Ovary (tissue), 9 donors: ENCODE data around the gene ATL3. TPM values are rescaled to one million over a fixed set of nuclear protein-coding genes. Genes with fewer than 3 reads are reported as not detected.

Source experiments
- DNase-seq, 5 donors: peaks; one replicate each; pipeline ENCODE4 v3.0.0-alpha.2; 2019 to 2020
- H3K27ac ChIP-seq, 2 donors: fragments of 200-600 bp; one replicate each; pipeline versions ENCODE4 v1.5.1 to v1.8.0; 2019 to 2022
- H3K27me3 ChIP-seq: fragments of 200-600 bp; one replicate; pipeline ENCODE4 v1.8.0; 2022
- H3K36me3 ChIP-seq: fragments of 200-600 bp; sonication (generic); one replicate; pipeline ENCODE4 v1.5.1; 2019
- H3K4me1 ChIP-seq: one replicate; pipeline ENCODE4 v1.8.1; 2013; ENCODE audit warnings: mild to moderate bottlenecking, moderate library complexity; ENCODE audit not compliant: insufficient read depth
- H3K4me3 ChIP-seq: fragments of 200-600 bp; sonication (generic); one replicate; pipeline ENCODE4 v1.5.1; 2017
- H3K9me3 ChIP-seq, 2 donors: fragments of 200-600 bp in 1 of 2; sonication (generic) in 1 of 2; one replicate each; pipeline versions ENCODE4 v1.5.1 to v1.8.1; 2013 to 2019; ENCODE audit warnings: mild to moderate bottlenecking in 1 of 2, moderate library complexity in 1 of 2
- CTCF ChIP-seq, 3 donors: fragments of 450-650 bp in 2 of 3; fragments of 200-600 bp in 1 of 3; IDR thresholded peaks; one replicate each; pipeline versions ENCODE4 v1.5.1 to v1.8.0; 2016 to 2022; ENCODE audit warnings: antibody characterized with exemption in 3 of 3, mild to moderate bottlenecking in 1 of 3
- EP300 ChIP-seq: sonication (generic); formaldehyde crosslinking; IDR thresholded peaks from one replicate; pipeline ENCODE4 v1.6.1; 2017; ENCODE audit warnings: antibody characterized with exemption
- POLR2A ChIP-seq: fragments of 450-650 bp; IDR thresholded peaks from one replicate; pipeline ENCODE4 v1.6.1; 2017; ENCODE audit warnings: antibody characterized with exemption, mild to moderate bottlenecking, moderate library complexity
- WGBS, 3 donors: extraction: QIAGEN DNeasy Blood & Tissue Kit in 1 of 3; methylation state at CpG; one replicate each; pipeline versions ENCODE4 v1.1.5 to v1.1.7; 2013 to 2017; 5-methylcytosine and 5-hydroxymethylcytosine counted together
- intact Hi-C, 4 donors: fragments of 100-400 bp; cut with DNase I; formaldehyde crosslinking; loops; one replicate each; pipeline versions ENCODE4 v1.11.0 to v1.15.1; 2022 to 2023
- polyA plus RNA-seq, 2 donors: library from polyadenylated mRNA; stranded (reverse); fragments of 200-250 nt in 1 of 2; fragments of 350-450 nt in 1 of 2; fragmentation: Illumina TruSeq in 1 of 2; extraction: RNeasy Lipid Tissue Mini Kit (QIAGEN cat#74804) in 1 of 2; gene quantifications; one replicate each; pipeline ENCODE4 v1.2.3, GENCODE V29; 2013 to 2014
- total RNA-seq, 7 donors: library from RNA; depleted of rRNA in 2 of 7; stranded (reverse); fragments of >200 nt in 2 of 7; fragmentation: NEBNext Ultra II Directional in 3 of 7; extraction: Animal tissue kit (Norgen Biotek cat#: 25700) in 3 of 7; gene quantifications; one replicate each; pipeline versions ENCODE4 v1.1.0 to v1.2.4, GENCODE V29; 2016 to 2023
- donor health status: DM: no; HTN: no; CAD: no; lungs with moderate emphysema.
- donor health status: DM: no; HTN: no; CAD: no.
- donor health status: Bipolar disorder and iron deficiency.
- donor health status: DM: yes; HTN: yes; CAD: no.
- donor health status: DM: no; HTN: no; CAD: no.
- donor health status: DM: yes; HTN: yes; CAD: no.

The ATL3 gene
- total and polyA plus RNA-seq, 9 donors: 16.5 to 81.8 (median 51.9) TPM

DNA sequence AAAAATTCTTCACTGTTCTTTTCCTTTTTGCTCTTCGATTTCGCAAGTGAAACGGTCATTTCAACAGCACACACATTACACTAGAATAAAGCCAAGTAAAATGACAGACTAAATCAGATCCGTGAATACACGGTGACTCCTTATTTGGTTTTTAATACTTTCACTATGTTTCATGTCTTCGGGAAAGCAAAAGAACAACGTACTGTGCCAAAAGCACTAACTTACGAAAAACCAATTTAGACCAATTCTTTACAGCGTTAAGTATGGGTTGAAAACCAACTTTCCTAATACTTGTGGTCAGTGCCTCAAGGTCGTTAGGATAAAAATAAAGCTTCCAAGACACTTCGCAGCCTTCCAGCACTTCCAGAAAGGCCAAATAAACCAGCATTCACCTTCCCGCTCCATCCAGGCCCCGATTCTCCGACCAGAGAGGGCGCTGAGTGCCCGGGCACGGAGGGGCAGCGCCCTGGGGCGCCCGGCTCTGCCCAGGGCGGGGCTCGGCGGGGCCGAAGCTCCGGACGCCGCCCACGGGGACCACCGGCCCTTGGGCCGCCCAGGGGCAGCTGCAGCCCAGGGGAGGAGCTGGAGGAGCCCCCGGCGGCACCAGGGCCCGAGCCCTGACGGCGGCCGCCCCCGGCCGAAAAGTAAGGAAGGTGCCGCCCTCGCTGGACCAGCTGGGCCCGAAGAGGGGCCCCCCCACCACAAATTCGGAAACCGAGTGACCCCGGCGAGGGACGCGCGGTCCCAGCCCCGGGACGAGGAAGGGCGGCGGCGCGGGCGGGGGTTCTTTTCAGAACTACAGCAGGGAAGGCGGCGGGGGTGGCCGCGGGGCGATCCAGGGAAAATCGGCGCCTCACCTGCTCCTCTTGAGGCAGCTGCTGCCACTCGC is 499 bp downstream of the ATL3 start:
- Histone ChIP-seq H3K27ac (peak overlapping the region; percentile 94), H3K4me1 (peaks cover 6% of the 10 kb centered on the region), H3K4me3 (peak overlapping the region; percentile 69), H3K9me3 (no peaks in the 10 kb centered on the region), H3K27me3 (no peaks in the 10 kb centered on the region), H3K36me3 (no peaks in the 10 kb centered on the region)
- peak; percentile 56 to 71 (median 64) for DNase-seq
- TF ChIP-seq EP300: no peak
- TF ChIP-seq POLR2A: no peak
- TF ChIP-seq CTCF (IDR thresholded peaks at IDR 0.05): peak in 2 of 3 donors; percentile 12 to 40
- WGBS, 3 donors: 0% methylated on average over 34 to 63 of the region's 63 CpGs
- intact Hi-C loops: loop anchor here in 1 of 4 donors (5.0 kb wide), 1 partner anchor 267 kb away; the partner anchor contains the start of gene NAA40

- 5 to 13% (median 9%) methylated on average over 7 of the region's 7 CpGs for WGBS, 3 donors
These were observed 1.1 kb downstream of the ATL3 start for GRCh38 chr11:63670096-63670432.

DNA sequence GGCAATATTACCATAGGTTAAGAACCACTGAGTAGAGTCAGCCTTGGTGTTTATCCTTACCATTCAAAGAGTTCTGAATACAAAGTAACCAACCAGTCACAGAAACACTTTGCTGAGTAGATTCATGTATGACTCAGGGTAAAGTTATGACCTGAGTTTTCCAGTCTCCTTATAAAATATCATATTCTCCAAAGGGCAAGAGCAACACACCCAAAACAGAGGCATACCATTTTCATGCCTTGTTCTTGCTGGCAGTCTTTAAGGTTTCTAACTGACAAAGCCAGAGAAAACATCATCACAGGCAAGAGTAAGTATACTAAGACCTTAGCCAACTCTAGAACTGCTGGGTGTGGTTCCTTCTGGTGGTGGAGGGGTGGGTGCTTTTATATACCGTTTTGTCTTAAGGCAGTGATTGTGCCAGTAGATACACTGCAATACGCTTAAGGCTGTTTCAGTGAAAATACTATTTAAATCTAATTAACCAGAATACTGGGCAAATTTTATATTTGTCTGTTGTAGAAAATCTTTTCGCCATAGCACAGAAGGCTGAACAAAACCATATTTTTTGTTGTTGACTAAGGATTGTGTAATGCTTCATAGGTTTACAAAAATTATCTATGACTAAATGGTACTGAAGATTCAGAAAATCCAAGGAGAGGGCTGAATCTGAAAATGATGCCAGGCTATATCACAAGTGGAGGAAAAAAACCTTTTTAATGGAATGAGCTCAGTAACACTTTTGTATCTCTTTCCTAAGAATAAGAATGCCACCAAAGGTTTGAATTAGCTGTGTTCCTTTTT is 3.0 kb downstream of the ATL3 start:
- no peak for DNase-seq
- H3K27ac ChIP-seq: no peak overlapping the region
- H3K9me3 ChIP-seq: no peaks in the 10 kb centered on the region
- WGBS, 3 donors: 53 to 63% (median 57%) methylated on average over 3 of the region's 3 CpGs
- intact Hi-C loops: no loop called here
- H3K27me3 ChIP-seq: no peaks in the 10 kb centered on the region
- no peak overlapping the region for H3K4me3 ChIP-seq
- TF ChIP-seq CTCF (IDR thresholded peaks at IDR 0.05): no peak
- no peak for TF ChIP-seq EP300
- TF ChIP-seq POLR2A: no peak
- H3K36me3 ChIP-seq: no peaks in the 10 kb centered on the region
- peaks cover 13% of the 10 kb centered on the region for H3K4me1 ChIP-seq

More at GRCh38 chr11:63670096-63670432, 1.1 kb downstream of the ATL3 start:
- no peak for DNase-seq
- H3K36me3 ChIP-seq: no peaks in the 10 kb centered on the region
- no peaks in the 10 kb centered on the region for H3K27me3 ChIP-seq
- TF ChIP-seq POLR2A: no peak
- TF ChIP-seq CTCF (IDR thresholded peaks at IDR 0.05): no peak
- no peak for TF ChIP-seq EP300
- H3K4me3 ChIP-seq: peak overlapping the region; percentile 69
- no peaks in the 10 kb centered on the region for H3K9me3 ChIP-seq
- intact Hi-C loops: loop anchor here in 1 of 4 donors (5.0 kb wide), 1 partner anchor 267 kb away; the partner anchor contains the start of gene NAA40
- H3K4me1 ChIP-seq: peaks cover 6% of the 10 kb centered on the region
- H3K27ac ChIP-seq: peak overlapping the region; percentile 94

- peaks cover 13% of the 10 kb centered on the region for H3K4me1 ChIP-seq
- H3K27ac ChIP-seq: no peak overlapping the region
- intact Hi-C loops: no loop called here
These were observed 4.3 kb downstream of the ATL3 start for GRCh38 chr11:63666874-63667273.

More at GRCh38 chr11:63666874-63667273, 4.3 kb downstream of the ATL3 start:
- H3K27me3 ChIP-seq: no peaks in the 10 kb centered on the region
- no peak for DNase-seq
- H3K36me3 ChIP-seq: no peaks in the 10 kb centered on the region
- no peaks in the 10 kb centered on the region for H3K9me3 ChIP-seq
- no peak overlapping the region for H3K4me3 ChIP-seq
- 75 to 78% (median 77%) methylated on average over 4 of the region's 4 CpGs for WGBS, 3 donors
- no peak for TF ChIP-seq CTCF (IDR thresholded peaks at IDR 0.05)
- no peak for TF ChIP-seq POLR2A
- TF ChIP-seq EP300: no peak
